Central memory CD4-positive, alpha-beta T cell (primary cell): Measurements from ENCODE around the gene AGRP.

Experiments
- DNase-seq: peaks from one replicate; pipeline ENCODE4 v3.0.0; 2022

The AGRP gene

GRCh38 chr16:67445126-67445426 lies 38.3 kb downstream of the AGRP start:
- no peak for DNase-seq

- no peak for DNase-seq
Observed at GRCh38 chr16:67444259-67445125, 38.9 kb downstream of the AGRP start.

- DNase-seq: no peak
Observed at GRCh38 chr16:67443265-67443664, 40.1 kb downstream of the AGRP start.

- DNase-seq: no peak
Observed at GRCh38 chr16:67442581-67443255, 40.6 kb downstream of the AGRP start.

GRCh38 chr16:67441907-67442306 lies 41.4 kb downstream of the AGRP start:
- no peak for DNase-seq

GRCh38 chr16:67441271-67441753 lies 42.0 kb downstream of the AGRP start:
- no peak for DNase-seq

GRCh38 chr16:67438824-67439393 lies 44.4 kb downstream of the AGRP start:
- no peak for DNase-seq

GRCh38 chr16:67438098-67438791 lies 45.1 kb downstream of the AGRP start:
- DNase-seq: no peak

- DNase-seq: no peak
Observed at GRCh38 chr16:67437513-67437912, 45.8 kb downstream of the AGRP start.

- DNase-seq: no peak
Observed at GRCh38 chr16:67436640-67437193, 46.6 kb downstream of the AGRP start.

GRCh38 chr16:67435758-67436164 lies 47.6 kb downstream of the AGRP start:
- DNase-seq: no peak

- no peak for DNase-seq
Observed at GRCh38 chr16:67433131-67433719, 50.1 kb downstream of the AGRP start.
